HEK293T (cell line): Measurements from ENCODE around the gene CREB3.

Experiments used
- CTCF ChIA-PET: fragments of 350-600 bp; formaldehyde crosslinking; extraction: SDS; loops from one replicate; lab custom pipeline; 2021; ENCODE audit warnings: antibody characterized with exemption, inconsistent platforms; lab: Yijun Ruan, JAX
- POLR2A ChIA-PET: fragments of 350-600 bp; formaldehyde crosslinking; extraction: SDS; loops from one replicate; lab custom pipeline; 2020; ENCODE audit warnings: antibody characterized with exemption, inconsistent platforms; lab: Yijun Ruan, JAX
- DNase-seq: peaks from one replicate; pipeline ENCODE4 v3.0.0; 2012; ENCODE audit warnings: mixed read lengths; ENCODE audit errors: extremely low spot score
- ARNT ChIP-seq: fragments of 450-650 bp; IDR thresholded peaks from 2 replicates; pipeline ENCODE4 v1.6.1; 2017; ENCODE audit warnings: mild to moderate bottlenecking
- BHLHE40 ChIP-seq: fragments of 450-650 bp; IDR thresholded peaks from 2 replicates; pipeline ENCODE4 v1.6.1; 2016; ENCODE audit warnings: mild to moderate bottlenecking, moderate library complexity, borderline replicate concordance
- CTBP1 ChIP-seq: fragments of 450-650 bp; IDR thresholded peaks from 2 replicates; pipeline ENCODE4 v1.6.1; 2016; ENCODE audit warnings: borderline replicate concordance
- ELF4 ChIP-seq: fragments of 450-650 bp; IDR thresholded peaks from 2 replicates; pipeline ENCODE4 v1.6.1; 2017; ENCODE audit warnings: antibody characterized with exemption
- FOXA1 ChIP-seq: fragments of 450-650 bp; IDR thresholded peaks from 2 replicates; pipeline ENCODE4 v1.6.1; 2016; ENCODE audit warnings: mild to moderate bottlenecking
- FOXK2 ChIP-seq: fragments of 450-650 bp; IDR thresholded peaks from 2 replicates; pipeline ENCODE4 v1.6.1; 2016; ENCODE audit warnings: mild to moderate bottlenecking
- FOXM1 ChIP-seq: fragments of 450-650 bp; IDR thresholded peaks from 2 replicates; pipeline ENCODE4 v1.6.1; 2017; ENCODE audit warnings: mild to moderate bottlenecking, borderline replicate concordance
- HDGF ChIP-seq: fragments of 450-650 bp; IDR thresholded peaks from 2 replicates; pipeline ENCODE4 v1.6.1; 2017; ENCODE audit warnings: antibody characterized with exemption, borderline replicate concordance
- L3MBTL2 ChIP-seq: fragments of 450-650 bp; conservative IDR thresholded peaks from 2 replicates; pipeline ENCODE4 v1.6.1; 2016; ENCODE audit warnings: mild to moderate bottlenecking
- LEF1 ChIP-seq: fragments of 450-650 bp; IDR thresholded peaks from 2 replicates; pipeline ENCODE4 v1.6.1; 2017; ENCODE audit warnings: mild to moderate bottlenecking, borderline replicate concordance
- NFRKB ChIP-seq: fragments of 450-650 bp; IDR thresholded peaks from 2 replicates; pipeline ENCODE4 v1.6.1; 2016; ENCODE audit warnings: mild to moderate bottlenecking, moderate library complexity
- PKNOX1 ChIP-seq: fragments of 450-650 bp; IDR thresholded peaks from 2 replicates; pipeline ENCODE4 v1.6.1; 2016
- SP1 ChIP-seq: fragments of 450-650 bp; IDR thresholded peaks from 2 replicates; pipeline ENCODE4 v1.6.1; 2017
- SUZ12 ChIP-seq: fragments of 450-650 bp; IDR thresholded peaks from 2 replicates; pipeline ENCODE4 v1.6.1; 2016; ENCODE audit warnings: mild to moderate bottlenecking
- TARDBP ChIP-seq: fragments of 450-650 bp; IDR thresholded peaks from 2 replicates; pipeline ENCODE4 v1.6.1; 2016
- ZNF384 ChIP-seq: fragments of 450-650 bp; IDR thresholded peaks from 2 replicates; pipeline ENCODE4 v1.6.1; 2016

Gene CREB3

GRCh38 chr9:35738924-35739323 lies 6.5 kb downstream of the CREB3 start:
- ChIA-PET CTCF (no interaction called here), POLR2A (interaction anchor here (1.6 kb wide), 1 partner anchor 10 kb away, joined by 4 read pairs; the partner anchor contains the start of genes GBA2 and RGP1)
- TF ChIP-seq NFRKB (no peak), CTBP1 (no peak), FOXM1 (no peak), ELF4 (no peak), LEF1 (no peak), L3MBTL2 (no peak), BHLHE40 (no peak), FOXA1 (no peak), TARDBP (no peak), PKNOX1 (no peak), SP1 (no peak)
- no peak for DNase-seq

GRCh38 chr9:35740243-35740642 lies 7.8 kb downstream of the CREB3 start:
- ChIA-PET POLR2A (interaction anchor here (1.6 kb wide), 1 partner anchor 9 kb away, joined by 4 read pairs; the partner anchor contains the start of genes GBA2 and RGP1), CTCF (no interaction called here)
- TF ChIP-seq TARDBP (no peak), HDGF (no peak), SP1 (no peak), CTBP1 (no peak), ZNF384 (no peak), FOXM1 (no peak), FOXK2 (no peak), FOXA1 (no peak), L3MBTL2 (no peak), BHLHE40 (no peak)
- no peak for DNase-seq

- CTCF ChIA-PET, result no interaction called here
These were observed 9.3 kb downstream of the CREB3 start for GRCh38 chr9:35741740-35742139.

GRCh38 chr9:35743452-35743851 lies 11.0 kb downstream of the CREB3 start:
- ChIA-PET CTCF (no interaction called here), POLR2A (interaction anchor here (2.8 kb wide), 1 partner anchor 11 kb away, joined by 14 read pairs; the partner anchor contains the start of genes CREB3 and TLN1)
- TF ChIP-seq ELF4, result no peak
- no peak for TF ChIP-seq ZNF384
- no peak for TF ChIP-seq FOXA1
- no peak for TF ChIP-seq FOXK2
- TF ChIP-seq BHLHE40, result no peak
- TF ChIP-seq SUZ12, result no peak
- TF ChIP-seq L3MBTL2, result no peak
- TF ChIP-seq LEF1, result no peak
- TF ChIP-seq ARNT, result no peak
- TF ChIP-seq SP1, result no peak
- no peak for TF ChIP-seq HDGF
- no peak for TF ChIP-seq PKNOX1
- TF ChIP-seq FOXM1, result no peak
- DNase-seq, result no peak

More at GRCh38 chr9:35741740-35742139, 9.3 kb downstream of the CREB3 start:
- TF ChIP-seq PKNOX1 (no peak), CTBP1 (no peak), ELF4 (no peak), BHLHE40 (no peak), FOXK2 (no peak), ARNT (no peak), HDGF (no peak), LEF1 (no peak), FOXM1 (no peak), FOXA1 (no peak), SUZ12 (no peak), NFRKB (no peak)
- POLR2A ChIA-PET, result no interaction called here
- DNase-seq, result no peak

- TF ChIP-seq NFRKB, result no peak
- no peak for TF ChIP-seq LEF1
- no peak for TF ChIP-seq CTBP1
- TF ChIP-seq ELF4, result no peak
- TF ChIP-seq ARNT, result no peak
- no peak for TF ChIP-seq FOXK2
- TF ChIP-seq PKNOX1, result no peak
- no peak for TF ChIP-seq FOXA1
- no peak for TF ChIP-seq HDGF
- no peak for TF ChIP-seq L3MBTL2
- no peak for TF ChIP-seq ZNF384
- no peak for TF ChIP-seq BHLHE40
- POLR2A ChIA-PET, result interaction anchor here (1.0 to 2.8 kb wide), 2 partner anchors 12 to 88 kb away, joined by 3 to 14 read pairs; partner anchors contain the start of genes CREB3 and TLN1
- no peak for DNase-seq
- CTCF ChIA-PET, result interaction anchor here (0.5 kb wide), 1 partner anchor 47 kb away, joined by 3 read pairs; no protein-coding TSS in a partner anchor
These were observed 11.5 kb downstream of the CREB3 start for GRCh38 chr9:35743880-35744518.
